ENCODE data around the gene RNASEH2A.
"Not testable (repeated sequence)": the region's sequence is repeated elsewhere in the genome, so short reads cannot be mapped to it uniquely, and the experiment has no call there.

GRCh38 chr19:12846613-12847012 lies 40.2 kb downstream of the RNASEH2A start:
- not testable (repeated sequence) for TF ChIP-seq POLR2AphosphoS5, POLR2A (IDR thresholded peaks at IDR 0.05)
